T-helper 2 cell treated with Interferon-gamma antibody and Interleukin-4, amounts not matched to agents 100 ng/mL and 5 ng/mL, for 36 hours (primary cell): ENCODE measurements around the gene RGS11. TPM values are rescaled to one million over a fixed set of nuclear protein-coding genes. Genes with fewer than 3 reads are reported as not detected.
"Not testable (repeated sequence)": the region's sequence is repeated elsewhere in the genome, so short reads cannot be mapped to it uniquely, and the experiment has no call there.

Experiments used
- intact Hi-C: fragments of 100-400 bp; cut with micrococcal nuclease; formaldehyde crosslinking; loops from one replicate; pipeline ENCODE4 v1.15.1; 2023
- total RNA-seq: library from RNA; stranded (reverse); gene quantifications from 2 replicates; pipeline ENCODE4 v1.2.3, GENCODE V29; 2022

The RGS11 gene
- total RNA-seq, 1 donor from 2014 or later, result 0.34 TPM

- intact Hi-C loops, result no loop called here
Observed at GRCh38 chr16:264440-264951, 11.2 kb downstream of the RGS11 start.

- intact Hi-C loops, result no loop called here
Observed at GRCh38 chr16:263944-264343, 11.8 kb downstream of the RGS11 start.

GRCh38 chr16:263182-263774 lies 12.5 kb downstream of the RGS11 start:
- intact Hi-C loops, result no loop called here

- intact Hi-C loops, result no loop called here
Observed at GRCh38 chr16:262121-262745, 13.5 kb downstream of the RGS11 start.

- intact Hi-C loops, result no loop called here
Observed at GRCh38 chr16:261031-261691, 14.6 kb downstream of the RGS11 start.

- intact Hi-C loops, result no loop called here
Observed at GRCh38 chr16:260326-260725, 15.4 kb downstream of the RGS11 start.

- intact Hi-C loops, result no loop called here
Observed at GRCh38 chr16:259814-260253, 15.9 kb downstream of the RGS11 start.

GRCh38 chr16:259226-259625 lies 16.5 kb downstream of the RGS11 start:
- intact Hi-C loops, result no loop called here

- intact Hi-C loops, result not testable (repeated sequence)
Observed at GRCh38 chr16:258091-258490, 17.7 kb downstream of the RGS11 start.

GRCh38 chr16:255183-255582 lies 20.6 kb downstream of the RGS11 start:
- intact Hi-C loops, result no loop called here

- intact Hi-C loops, result no loop called here
Observed at GRCh38 chr16:254461-254860, 21.3 kb downstream of the RGS11 start.

GRCh38 chr16:253833-254232 lies 21.9 kb downstream of the RGS11 start:
- intact Hi-C loops, result loop anchor here (2.0 kb wide), 1 partner anchor 19 kb away; the partner anchor contains the start of gene FAM234A

GRCh38 chr16:252366-253337 lies 23.1 kb downstream of the RGS11 start:
- intact Hi-C loops, result loop anchor here (2.0 kb wide), 1 partner anchor 18 kb away; the partner anchor contains the start of gene FAM234A

GRCh38 chr16:249431-249830 lies 26.3 kb downstream of the RGS11 start:
- intact Hi-C loops, result no loop called here

- intact Hi-C loops, result no loop called here
Observed at GRCh38 chr16:247027-247426, 28.7 kb downstream of the RGS11 start.

GRCh38 chr16:245105-245504 lies 30.6 kb downstream of the RGS11 start:
- intact Hi-C loops, result no loop called here

GRCh38 chr16:243348-243747 lies 32.4 kb downstream of the RGS11 start:
- intact Hi-C loops, result no loop called here

GRCh38 chr16:242281-242680 lies 33.5 kb downstream of the RGS11 start:
- intact Hi-C loops, result no loop called here

GRCh38 chr16:240559-240958 lies 35.2 kb downstream of the RGS11 start:
- intact Hi-C loops, result no loop called here

- intact Hi-C loops, result loop anchor here (5.0 kb wide), 1 partner anchor 327 kb away; the partner anchor contains the start of genes NHLRC4 and PIGQ
Observed at GRCh38 chr16:239948-240277, 35.8 kb downstream of the RGS11 start.
